Fibroblast of the conjunctiva (primary cell): ENCODE results near the gene GGCT.

Experiments
- DNase-seq: peaks from one replicate; pipeline ENCODE4 v3.0.0-alpha.2; 2010; ENCODE audit warnings: low read depth

The GGCT gene

DNA sequence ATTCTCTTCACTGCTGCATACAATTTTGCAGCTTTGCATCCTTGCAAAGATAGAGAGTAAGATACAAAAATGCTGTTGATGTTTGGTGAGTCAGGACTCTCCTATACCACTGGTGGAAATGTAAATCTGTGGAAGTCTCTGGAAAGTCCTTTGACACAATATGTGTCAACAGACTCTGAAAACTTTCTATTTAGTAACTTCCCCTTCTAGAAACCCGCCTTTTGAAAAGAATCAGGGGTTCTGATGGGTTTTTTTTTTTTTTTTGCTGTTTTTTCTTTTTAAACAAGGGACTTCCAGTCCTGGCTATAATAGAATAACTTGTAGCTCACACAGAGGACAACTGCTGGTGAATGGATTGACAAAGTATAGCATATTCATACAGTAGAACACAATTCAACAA lies 42.5 kb downstream of the GGCT start:
- DNase-seq: no peak

DNA sequence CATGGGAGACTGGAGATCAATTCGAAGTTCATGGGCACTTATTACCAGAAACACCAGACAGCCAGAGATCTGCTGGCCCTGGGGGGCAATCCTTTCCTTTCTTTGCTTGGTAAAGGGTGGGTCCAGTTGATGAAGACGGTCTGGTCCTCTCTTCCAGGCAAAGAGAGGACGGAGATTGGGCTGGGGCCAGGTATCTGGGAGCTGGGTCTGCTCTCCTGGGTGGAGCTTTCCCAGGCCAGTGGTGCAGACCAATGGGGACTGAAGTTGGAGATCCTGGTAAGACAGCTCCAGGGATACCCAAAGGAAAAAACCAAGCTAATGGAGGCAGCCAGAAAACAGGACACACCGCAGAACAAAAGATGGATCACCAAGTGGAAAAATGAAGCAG lies 44.4 kb downstream of the GGCT start:
- DNase-seq: no peak

DNA sequence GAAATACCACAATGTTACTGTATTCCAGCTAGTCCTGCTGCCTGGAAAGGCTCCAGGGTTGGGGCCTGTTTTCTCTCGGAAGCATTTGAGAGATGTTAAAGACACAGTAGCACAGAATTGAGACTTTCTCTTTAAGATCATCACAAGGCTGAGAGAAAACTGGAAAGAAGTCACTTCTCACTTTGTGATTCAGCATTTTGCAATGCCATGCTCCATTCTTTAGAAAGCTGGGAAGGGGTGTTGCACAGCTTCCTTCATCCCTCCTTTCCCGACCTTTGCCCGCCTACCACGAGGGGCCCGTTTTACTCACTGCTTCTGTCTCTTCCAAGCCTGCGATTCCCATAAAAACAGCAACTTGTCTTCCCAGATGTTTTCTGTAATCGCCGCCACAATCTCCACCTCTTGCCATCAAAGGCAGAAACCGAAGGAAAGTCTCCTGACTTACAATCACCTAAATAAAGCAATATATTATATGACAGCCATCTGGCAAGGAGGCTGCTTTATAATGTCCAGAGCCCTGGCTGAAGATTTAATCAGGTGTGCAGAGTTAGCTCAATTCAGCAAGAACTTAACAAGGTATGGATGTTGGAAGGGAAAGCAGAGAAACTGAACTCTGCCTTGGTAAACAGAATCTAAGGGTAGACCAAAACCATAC lies 44.9 kb downstream of the GGCT start:
- peak; percentile 85 for DNase-seq

DNA sequence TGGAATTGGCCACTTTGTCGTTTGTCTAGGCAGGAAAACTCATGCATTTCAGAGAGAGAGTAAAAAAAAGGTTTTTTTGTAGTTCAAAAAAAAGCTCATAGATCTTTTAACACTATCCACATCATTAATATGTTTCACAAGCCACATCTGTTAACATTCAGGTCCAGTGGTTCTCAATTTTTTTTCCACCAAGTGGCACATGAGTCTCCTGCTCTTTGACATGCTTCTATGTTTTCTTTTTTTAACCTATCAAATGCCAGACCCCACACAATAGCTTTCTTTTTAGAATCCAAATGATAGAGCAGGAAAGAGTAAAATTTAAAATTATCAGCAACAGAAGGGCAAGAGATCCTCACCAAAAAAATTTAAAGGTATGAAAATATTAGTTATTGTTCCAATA lies 46.3 kb downstream of the GGCT start:
- DNase-seq: no peak

DNA sequence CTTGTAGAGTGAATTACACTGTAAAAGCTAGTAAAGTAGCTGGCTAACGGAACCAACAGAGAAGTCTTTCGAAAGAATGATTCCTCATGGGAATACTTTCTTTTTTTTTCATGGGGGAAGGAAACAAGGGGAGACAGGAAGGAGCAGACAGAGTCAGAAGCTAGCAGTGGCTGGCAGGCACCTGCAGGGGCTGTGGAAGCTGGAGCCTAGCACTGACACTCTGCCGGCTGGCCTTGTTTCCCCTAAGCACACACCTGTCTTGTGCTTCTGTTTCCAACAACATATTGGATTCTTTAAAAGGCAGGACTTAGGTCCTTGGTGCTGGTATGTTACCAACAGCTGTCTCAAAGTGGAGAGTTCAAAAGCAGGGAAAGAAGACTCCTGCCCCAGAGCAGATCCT lies 50.7 kb downstream of the GGCT start:
- DNase-seq: no peak

DNA sequence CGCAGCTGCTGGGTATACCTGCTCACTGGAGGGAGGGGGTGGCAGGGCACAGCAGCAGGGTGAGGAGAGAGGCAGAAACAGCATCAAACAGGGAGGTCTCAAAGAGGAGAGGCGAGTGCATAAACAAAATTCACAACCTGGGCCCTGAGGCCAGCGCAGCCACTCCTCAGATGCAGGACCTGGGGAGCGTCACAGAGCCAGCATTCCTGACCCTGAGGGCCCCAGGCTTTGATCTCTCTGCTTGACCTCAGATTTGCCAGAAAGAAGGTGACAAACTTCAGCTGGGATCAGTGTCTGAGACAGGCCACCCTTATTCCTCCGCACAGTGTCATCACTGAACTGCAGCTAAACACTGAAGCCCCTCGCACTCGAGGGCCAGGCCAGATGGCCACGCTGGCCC lies 51.6 kb downstream of the GGCT start:
- DNase-seq: no peak

DNA sequence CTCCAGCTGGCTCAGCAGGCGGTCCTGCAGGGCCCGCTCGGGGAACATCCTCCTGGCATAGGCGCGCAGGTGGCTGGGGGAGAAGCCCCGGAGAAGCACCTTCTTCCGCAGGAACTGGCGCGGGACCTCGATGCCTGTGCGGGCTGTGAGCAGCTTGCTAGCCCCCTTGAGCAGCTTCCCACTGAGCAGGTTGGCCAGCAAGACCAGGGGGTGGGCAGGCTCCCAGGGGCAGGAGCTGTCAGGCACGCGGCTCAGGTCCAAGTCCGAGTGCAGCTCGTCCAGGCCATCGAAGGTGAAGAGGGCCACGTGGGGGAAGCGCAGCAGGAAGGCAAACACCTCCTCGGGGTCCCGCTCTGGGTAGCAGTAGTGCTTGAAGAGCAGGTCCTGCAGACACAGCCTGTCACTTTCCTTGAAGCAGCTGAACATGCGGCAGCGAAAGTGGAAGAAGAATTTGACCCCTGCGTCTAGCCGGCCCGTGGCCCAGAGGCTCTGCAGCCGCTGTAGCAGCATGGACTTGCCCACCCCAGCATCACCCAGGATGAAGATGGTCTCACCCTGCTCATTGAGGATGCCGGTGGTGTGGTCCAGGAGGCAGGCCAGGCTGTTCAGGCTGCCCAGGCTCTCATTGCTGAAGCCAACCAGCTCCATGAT lies 52.2 kb downstream of the GGCT start:
- no peak for DNase-seq

DNA sequence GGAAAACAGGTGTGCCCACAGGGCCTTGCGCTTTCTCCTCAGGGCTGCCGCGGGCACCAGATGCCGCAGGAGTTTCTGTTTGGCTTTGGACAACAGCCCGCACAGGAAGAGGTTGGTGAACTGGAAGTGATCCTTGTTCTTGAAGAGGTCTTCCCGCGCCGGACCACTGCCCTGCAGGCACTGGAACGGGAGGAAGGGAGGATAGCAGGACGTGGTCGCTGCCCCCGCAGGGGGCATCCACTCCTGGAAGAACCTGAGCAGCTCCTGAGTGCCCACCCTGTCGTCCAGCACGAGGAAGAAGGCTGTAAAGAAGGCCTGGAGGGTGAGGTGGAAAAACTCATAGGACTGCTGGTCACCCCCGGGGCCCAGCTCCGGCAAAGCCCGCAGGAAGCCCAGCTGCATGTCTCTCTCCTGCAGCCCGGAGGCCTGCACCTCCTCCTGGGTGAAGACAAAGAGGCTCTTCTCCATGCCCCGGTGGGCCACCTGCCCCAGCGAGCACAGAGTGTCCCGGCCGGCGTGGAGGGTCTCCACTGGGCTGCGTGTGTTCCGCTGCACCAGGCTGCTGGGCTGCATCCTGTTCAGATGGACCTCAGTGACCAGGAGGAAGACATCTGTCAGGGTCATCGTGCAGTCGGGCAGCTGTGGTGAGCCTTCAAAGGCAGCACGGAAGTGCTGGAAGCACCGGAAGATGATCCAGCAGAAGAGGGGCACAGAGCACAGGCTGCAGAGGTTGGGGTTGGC lies 52.9 kb downstream of the GGCT start:
- no peak for DNase-seq

DNA sequence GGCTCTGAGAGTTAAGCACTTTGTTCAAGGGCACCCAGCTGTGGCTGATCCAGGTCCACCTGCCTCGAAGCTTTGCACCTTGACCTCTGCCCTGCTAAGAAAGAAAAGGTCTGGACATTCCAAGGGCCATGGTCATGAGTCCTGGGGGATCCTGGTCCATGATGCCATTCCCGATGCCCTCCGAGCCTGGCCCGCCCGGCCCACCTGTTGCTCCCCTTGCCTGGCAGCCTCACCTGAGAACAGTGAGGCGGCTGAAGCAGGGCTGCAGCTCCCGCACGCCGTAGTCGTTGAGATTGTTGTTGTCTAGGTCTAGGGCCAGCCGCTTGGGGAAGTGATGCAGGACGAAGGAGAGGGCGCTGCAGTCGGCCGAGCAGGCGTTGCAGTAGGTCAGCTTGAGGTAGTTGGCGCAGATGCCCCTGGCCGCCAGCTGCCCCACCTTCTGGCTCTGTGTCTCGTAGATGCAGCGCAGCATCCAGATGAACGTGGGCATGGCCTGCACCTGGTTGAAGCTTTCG lies 53.6 kb downstream of the GGCT start:
- no peak for DNase-seq

DNA sequence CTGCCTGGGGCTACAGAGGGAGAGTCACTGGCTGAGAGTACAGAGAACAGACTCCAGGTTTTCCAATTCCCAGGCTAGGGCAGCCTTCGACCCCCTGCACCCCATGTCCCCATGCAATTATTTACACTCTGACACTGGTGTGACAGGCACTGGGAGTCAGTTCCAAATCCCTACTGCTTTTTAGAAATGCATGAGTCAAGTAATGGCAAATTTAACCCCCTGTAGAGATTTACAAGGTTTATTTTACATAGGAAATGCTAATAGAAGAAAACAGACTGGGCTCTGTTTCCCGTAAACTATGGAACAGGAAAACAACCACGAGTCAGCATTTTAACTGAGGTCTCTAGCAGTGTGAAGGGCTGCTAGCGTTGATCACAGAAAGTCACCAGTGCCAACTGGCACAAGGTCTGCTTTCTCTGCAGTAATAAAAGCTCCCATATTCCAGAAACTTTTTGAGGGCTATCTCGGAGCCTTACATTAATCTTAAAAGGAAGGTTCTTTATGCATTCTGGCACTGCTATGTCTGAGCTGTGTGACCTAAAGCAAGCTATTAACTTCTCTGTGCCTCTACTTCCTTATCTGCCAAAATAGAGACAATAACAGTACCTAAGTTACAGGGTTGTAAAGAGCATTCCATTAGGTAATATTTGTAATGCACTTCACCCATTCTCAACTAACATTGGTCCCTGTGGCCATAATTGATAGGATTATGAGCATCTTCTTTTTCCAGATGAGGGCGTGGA lies 54.2 kb downstream of the GGCT start:
- no peak for DNase-seq

DNA sequence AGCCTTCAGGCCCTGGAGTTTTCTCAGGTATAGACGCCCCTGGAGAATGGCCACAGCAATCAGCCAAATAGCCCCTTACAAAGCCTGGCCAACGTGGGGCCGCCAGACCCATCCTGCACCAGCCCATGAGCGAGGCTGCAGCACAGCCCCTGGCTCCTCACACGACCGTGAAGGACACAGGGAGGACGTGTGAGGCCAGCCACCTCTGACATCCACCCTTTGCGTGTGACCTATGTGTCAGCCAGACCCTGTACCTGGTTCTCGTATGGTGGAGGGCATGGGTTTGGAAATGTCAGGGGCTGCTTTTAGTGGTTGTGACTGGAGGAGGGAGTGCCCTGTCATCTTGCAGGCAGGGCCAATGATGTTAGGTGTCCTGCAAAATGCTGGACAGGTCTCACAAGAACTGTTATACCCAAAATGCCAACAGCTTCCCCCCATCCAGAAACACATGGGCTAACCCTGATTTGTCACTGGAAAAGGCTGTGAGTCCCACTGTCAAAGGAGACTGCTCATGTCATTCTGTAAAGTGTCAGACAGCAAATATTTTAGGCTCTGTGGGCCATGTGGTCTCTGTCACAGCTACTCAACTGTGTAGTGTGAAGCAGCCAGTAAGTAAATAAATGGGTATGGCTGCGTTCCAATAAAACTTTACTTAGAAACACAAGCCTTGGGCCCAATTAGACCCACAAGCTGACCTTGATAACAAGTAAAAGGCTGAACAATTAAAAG lies 56.0 kb downstream of the GGCT start:
- no peak for DNase-seq

DNA sequence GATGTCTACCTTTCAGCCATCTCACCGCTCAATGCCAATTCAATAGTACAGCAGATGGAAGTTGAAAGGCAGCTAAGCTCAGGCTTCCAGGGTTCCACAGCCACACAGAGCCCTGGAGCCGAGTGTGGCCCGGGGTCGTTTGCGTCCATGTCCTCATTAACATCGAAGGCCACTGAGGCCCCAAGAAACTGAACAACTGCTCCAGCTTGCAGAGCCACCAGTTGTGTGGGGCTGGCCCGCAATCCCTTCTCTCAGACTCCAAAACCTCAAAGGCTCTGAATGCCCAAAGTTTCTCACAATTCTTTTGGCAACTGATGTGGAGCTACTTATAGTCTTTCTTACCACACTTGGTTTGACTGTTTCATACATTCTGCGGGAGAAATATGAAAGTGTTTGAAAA lies 57.2 kb downstream of the GGCT start:
- no peak for DNase-seq
